Thoracic aorta (tissue), 2 donors: ENCODE data around the gene GPC1. TPM values are rescaled to one million over a fixed set of nuclear protein-coding genes. Genes with fewer than 3 reads are reported as not detected.

Experiments used
- ATAC-seq: fragments of 150-250 bp; one replicate; pipeline ENCODE4 v1.8.0; 2017; ENCODE audit warnings: low read depth; ENCODE audit not compliant: insufficient number of reproducible peaks, low FRiP score
- DNase-seq: peaks from one replicate; pipeline ENCODE4 v3.0.0-alpha.2; 2020; ENCODE audit warnings: low spot score
- H3K27ac ChIP-seq, 2 donors: fragments of 200-600 bp; sonication (generic); 1 replicate in 1 of 2; 2 replicates in 1 of 2; pipeline ENCODE4 v1.5.1; 2016; ENCODE audit warnings: mild to moderate bottlenecking in 2 of 2, moderate library complexity in 2 of 2
- H3K27me3 ChIP-seq: fragments of 200-600 bp; sonication (generic); replicated peaks from 2 replicates; pipeline ENCODE4 v1.6.0; 2016; ENCODE audit warnings: mild to moderate bottlenecking; ENCODE audit not compliant: insufficient read depth
- H3K36me3 ChIP-seq: fragments of 200-600 bp; sonication (generic); one replicate; pipeline ENCODE4 v1.5.1; 2016
- H3K4me1 ChIP-seq, 2 donors: fragments of 200-600 bp; sonication (generic); 1 replicate in 1 of 2; 2 replicates in 1 of 2; pipeline versions ENCODE4 v1.5.1 to v1.6.0; 2016; ENCODE audit warnings: low read depth in 2 of 2, mild to moderate bottlenecking in 1 of 2; ENCODE audit not compliant: control insufficient read depth in 1 of 2
- H3K4me3 ChIP-seq: fragments of 200-600 bp; sonication (generic); 2 replicates; pipeline ENCODE4 v1.5.1; 2016; ENCODE audit warnings: mild to moderate bottlenecking
- H3K9me3 ChIP-seq: fragments of 200-600 bp; sonication (generic); 2 replicates; pipeline ENCODE4 v1.5.1; 2016
- total RNA-seq, 2 donors: library from RNA; depleted of rRNA; stranded (reverse); fragments of >200 nt; gene quantifications; one replicate each; pipeline versions ENCODE4 v1.1.0 to v1.2.3, GENCODE V29; 2016
- TF ChIP-seq, protein P1 (sequence below): fragments of 200-600 bp; sonication (generic); IDR thresholded peaks from one replicate; pipeline ENCODE4 v1.5.1; 2019; ENCODE audit warnings: antibody characterized with exemption

GPC1 gene
- total RNA-seq, 2 donors from 2014 or later, result 94.2 to 162 TPM

DNA sequence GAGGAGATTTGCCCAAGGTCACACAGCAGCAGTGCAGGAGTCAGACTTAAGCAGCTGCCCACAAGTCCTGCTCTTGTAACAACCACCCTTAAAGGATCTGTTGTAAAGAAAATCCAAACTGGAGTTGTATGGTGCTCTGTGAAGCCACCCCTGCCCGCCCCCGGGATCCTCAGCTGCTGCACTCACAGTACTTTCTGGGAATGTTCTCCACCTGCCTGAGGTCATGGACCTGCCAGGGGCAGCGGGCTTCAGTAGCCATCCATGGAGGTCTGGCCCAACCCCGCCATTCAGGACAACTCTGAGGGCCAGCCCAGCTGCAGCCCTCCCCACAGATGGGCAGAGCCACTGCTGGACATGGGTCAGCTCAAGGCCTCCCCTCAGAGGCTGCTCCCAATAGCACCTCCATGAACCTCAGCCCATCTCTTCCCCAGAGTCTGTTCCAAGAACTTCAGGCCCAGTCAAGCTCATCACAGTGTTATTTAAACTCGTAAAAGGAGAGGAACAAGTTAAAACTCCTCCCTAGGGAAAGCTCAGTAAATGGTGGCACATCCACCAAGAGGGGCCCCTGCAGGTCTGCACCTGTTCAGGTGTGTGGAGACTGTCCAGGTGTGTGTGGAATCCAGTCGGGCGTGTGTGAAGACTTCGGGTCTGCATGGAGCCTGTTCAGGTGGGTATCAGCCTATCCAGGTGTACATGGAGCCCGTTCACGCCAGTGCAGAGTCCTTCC lies 39.4 kb upstream of the GPC1 start:
- Histone ChIP-seq H3K4me1 (no peaks in the 10 kb centered on the region), H3K27me3 (no peaks in the 10 kb centered on the region), H3K27ac (no peak overlapping the region), H3K9me3 (no peaks in the 10 kb centered on the region), H3K4me3 (no peak overlapping the region), H3K36me3 (no peaks in the 10 kb centered on the region)
- TF ChIP-seq, protein P1, sequence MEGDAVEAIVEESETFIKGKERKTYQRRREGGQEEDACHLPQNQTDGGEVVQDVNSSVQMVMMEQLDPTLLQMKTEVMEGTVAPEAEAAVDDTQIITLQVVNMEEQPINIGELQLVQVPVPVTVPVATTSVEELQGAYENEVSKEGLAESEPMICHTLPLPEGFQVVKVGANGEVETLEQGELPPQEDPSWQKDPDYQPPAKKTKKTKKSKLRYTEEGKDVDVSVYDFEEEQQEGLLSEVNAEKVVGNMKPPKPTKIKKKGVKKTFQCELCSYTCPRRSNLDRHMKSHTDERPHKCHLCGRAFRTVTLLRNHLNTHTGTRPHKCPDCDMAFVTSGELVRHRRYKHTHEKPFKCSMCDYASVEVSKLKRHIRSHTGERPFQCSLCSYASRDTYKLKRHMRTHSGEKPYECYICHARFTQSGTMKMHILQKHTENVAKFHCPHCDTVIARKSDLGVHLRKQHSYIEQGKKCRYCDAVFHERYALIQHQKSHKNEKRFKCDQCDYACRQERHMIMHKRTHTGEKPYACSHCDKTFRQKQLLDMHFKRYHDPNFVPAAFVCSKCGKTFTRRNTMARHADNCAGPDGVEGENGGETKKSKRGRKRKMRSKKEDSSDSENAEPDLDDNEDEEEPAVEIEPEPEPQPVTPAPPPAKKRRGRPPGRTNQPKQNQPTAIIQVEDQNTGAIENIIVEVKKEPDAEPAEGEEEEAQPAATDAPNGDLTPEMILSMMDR, result no peak
- DNase-seq (no peak), ATAC-seq (no peak)

DNA sequence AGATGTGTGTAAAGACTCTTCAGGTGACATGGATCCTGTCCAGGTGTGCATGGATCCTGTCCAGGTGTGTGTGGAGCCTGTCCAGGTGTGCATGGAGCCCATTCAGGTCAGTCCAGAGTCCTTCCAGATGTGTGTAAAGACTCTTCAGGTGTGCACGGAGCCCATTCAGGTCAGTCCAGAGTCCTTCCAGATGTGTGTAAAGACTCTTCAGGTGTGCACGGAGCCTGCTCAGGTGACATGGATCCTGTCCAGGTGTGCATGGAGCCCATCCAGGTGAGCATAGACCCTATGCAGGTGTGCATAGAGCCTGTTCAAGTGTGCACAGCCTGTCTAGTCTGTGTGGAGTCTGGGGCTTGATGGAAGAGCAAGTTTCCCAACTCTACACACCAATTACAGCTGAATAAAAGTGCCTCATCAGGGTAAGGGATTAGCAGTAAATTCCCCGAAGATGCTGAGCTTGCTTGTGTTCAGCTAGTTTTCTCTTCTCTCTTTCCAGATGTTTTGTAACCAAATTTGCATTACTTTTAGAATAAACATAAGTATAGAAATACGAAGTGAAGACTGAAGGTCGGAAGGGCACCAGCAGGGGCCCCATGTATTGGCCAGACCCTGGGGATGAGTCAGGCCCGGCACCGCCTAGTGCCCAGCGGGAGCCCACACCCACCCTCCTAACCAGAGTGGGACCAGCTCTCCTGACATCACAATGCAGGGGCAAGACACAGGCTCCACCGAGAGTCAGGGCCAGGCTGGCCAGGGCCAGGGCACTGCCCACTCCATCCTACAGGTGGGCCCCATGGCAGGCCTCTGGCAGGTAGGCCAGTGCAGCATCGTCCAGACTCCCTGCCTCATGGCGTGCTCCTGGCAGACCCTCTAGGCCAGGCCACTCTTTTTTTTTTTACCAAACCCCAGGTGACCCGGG lies 38.6 kb upstream of the GPC1 start:
- no peak overlapping the region for H3K27ac ChIP-seq
- H3K4me1 ChIP-seq, result no peaks in the 10 kb centered on the region
- H3K36me3 ChIP-seq, result no peaks in the 10 kb centered on the region
- H3K9me3 ChIP-seq, result no peaks in the 10 kb centered on the region
- no peaks in the 10 kb centered on the region for H3K27me3 ChIP-seq
- no peak overlapping the region for H3K4me3 ChIP-seq
- ATAC-seq (no peak), DNase-seq (no peak)
- TF ChIP-seq, protein P1, result no peak

DNA sequence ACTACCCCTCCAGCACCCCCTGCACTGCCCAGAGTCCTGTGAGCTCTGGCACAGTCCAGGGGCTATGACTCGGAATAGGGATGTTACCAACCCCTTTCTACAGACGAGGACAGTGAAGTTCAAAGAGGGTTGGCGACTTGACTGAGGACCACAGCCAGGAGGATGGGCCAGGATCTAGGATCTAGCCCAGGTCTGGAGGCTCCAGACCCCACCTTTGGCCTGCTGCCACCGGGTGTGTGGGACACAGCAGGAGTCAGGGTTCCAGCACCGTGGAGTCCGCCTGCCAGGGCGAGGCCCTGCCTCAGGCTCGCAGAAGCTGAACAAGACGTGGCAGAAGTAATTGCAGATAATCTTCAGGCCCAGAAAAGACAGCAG lies 37.9 kb upstream of the GPC1 start:
- TF ChIP-seq, protein P1, result no peak
- Histone ChIP-seq H3K4me1 (no peaks in the 10 kb centered on the region), H3K27ac (no peak overlapping the region), H3K36me3 (no peaks in the 10 kb centered on the region), H3K9me3 (no peaks in the 10 kb centered on the region), H3K4me3 (no peak overlapping the region), H3K27me3 (no peaks in the 10 kb centered on the region)
- ATAC-seq, result no peak
- DNase-seq, result no peak

DNA sequence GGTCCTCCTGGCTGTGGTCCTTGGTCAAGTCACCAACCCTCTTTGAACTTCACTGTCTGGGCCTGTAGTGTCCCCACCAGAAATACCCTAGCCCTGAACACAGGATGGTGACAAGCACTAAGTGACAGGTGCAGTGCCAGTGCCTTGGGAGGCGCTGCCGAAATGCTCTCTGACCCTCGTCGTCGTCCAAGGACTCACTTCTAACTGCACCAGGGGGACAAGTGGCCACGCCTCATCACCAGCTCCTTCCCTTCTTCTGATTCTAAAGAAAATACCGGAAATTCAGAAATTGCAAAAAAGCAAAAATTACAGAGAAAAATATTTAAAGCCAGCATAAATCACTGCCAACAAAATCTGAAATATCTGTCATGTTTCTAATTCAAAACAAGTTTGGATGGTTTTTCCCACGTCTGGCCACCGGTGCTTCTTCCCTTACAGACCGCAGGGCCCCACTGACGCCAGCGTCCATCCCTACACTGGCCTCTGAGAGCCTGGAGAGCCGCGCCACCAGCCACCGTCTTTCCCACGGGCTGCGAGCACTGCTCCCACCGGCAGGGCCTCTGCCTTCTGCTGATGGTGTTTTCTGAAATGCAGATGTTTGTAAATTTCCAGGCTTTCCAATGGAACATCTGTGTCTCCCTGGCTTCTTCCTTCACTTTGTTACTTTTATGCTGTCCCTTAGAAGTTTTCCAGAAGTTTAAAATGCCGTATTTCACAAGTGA lies 37.4 kb upstream of the GPC1 start:
- no peaks in the 10 kb centered on the region for H3K27me3 ChIP-seq
- H3K27ac ChIP-seq, result no peak overlapping the region
- TF ChIP-seq, protein P1, result no peak
- no peaks in the 10 kb centered on the region for H3K9me3 ChIP-seq
- no peaks in the 10 kb centered on the region for H3K36me3 ChIP-seq
- no peak overlapping the region for H3K4me3 ChIP-seq
- H3K4me1 ChIP-seq, result no peaks in the 10 kb centered on the region
- DNase-seq, result no peak
- no peak for ATAC-seq
